DOHH2 (cell line): ENCODE data around the gene CD163L1.

Source experiments
- EZH2phosphoT487 ChIP-seq: fragments of 200-600 bp; sonication (generic); IDR thresholded peaks from 2 replicates; pipeline ENCODE4 v1.6.1; 2017; ENCODE audit warnings: borderline replicate concordance, mild to moderate bottlenecking, antibody characterized with exemption, low read length, moderate library complexity, mixed read lengths
- TF ChIP-seq, protein P1 (sequence below): fragments of 200-600 bp; sonication (generic); IDR thresholded peaks from one replicate; pipeline ENCODE4 v1.5.1; 2014; ENCODE audit warnings: antibody characterized with exemption, mild to moderate bottlenecking, low read depth, low read length; ENCODE audit not compliant: poor library complexity, severe bottlenecking

DNA sequence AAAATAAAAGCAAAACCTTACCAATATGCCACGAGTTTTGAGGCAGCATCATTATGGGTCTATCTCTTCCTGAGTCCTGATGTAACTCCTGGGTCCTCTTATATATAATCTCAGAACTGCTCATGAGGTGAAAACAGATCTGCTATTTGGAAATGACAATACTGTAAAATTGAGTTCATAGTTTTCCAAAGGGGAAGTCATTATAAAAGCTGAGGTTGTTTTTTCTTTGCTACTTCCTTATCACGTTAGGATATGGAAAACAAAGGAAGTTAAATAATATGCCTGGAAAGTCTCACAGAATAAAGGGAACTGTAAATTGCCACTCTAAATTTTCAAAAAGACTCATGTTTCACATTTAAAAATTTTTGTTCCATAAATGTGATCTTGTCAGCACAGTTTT lies at the start of gene CD163L1:
- TF ChIP-seq, protein P1, sequence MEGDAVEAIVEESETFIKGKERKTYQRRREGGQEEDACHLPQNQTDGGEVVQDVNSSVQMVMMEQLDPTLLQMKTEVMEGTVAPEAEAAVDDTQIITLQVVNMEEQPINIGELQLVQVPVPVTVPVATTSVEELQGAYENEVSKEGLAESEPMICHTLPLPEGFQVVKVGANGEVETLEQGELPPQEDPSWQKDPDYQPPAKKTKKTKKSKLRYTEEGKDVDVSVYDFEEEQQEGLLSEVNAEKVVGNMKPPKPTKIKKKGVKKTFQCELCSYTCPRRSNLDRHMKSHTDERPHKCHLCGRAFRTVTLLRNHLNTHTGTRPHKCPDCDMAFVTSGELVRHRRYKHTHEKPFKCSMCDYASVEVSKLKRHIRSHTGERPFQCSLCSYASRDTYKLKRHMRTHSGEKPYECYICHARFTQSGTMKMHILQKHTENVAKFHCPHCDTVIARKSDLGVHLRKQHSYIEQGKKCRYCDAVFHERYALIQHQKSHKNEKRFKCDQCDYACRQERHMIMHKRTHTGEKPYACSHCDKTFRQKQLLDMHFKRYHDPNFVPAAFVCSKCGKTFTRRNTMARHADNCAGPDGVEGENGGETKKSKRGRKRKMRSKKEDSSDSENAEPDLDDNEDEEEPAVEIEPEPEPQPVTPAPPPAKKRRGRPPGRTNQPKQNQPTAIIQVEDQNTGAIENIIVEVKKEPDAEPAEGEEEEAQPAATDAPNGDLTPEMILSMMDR = no peak
- TF ChIP-seq EZH2phosphoT487 = no peak
